Ovary (tissue), 3 donors: ENCODE results near the gene POLK.

Source experiments
- CTCF ChIP-seq, 3 donors: fragments of 450-650 bp in 2 of 3; fragments of 200-600 bp in 1 of 3; IDR thresholded peaks; one replicate each; pipeline versions ENCODE4 v1.5.1 to v1.8.0; 2016 to 2022; ENCODE audit warnings: antibody characterized with exemption in 3 of 3, mild to moderate bottlenecking in 1 of 3
- EP300 ChIP-seq: sonication (generic); formaldehyde crosslinking; IDR thresholded peaks from one replicate; pipeline ENCODE4 v1.6.1; 2017; ENCODE audit warnings: antibody characterized with exemption
- POLR2A ChIP-seq: fragments of 450-650 bp; IDR thresholded peaks from one replicate; pipeline ENCODE4 v1.6.1; 2017; ENCODE audit warnings: antibody characterized with exemption, mild to moderate bottlenecking, moderate library complexity
- donor health status: DM: no; HTN: no; CAD: no.

GRCh38 chr5:75623846-75624245 is 112.2 kb downstream of the POLK start:
- no peak for TF ChIP-seq CTCF (IDR thresholded peaks at IDR 0.05)
- no peak for TF ChIP-seq EP300
- TF ChIP-seq POLR2A = no peak
